Calu3 (cell line): ENCODE measurements around the gene TGFB3. TPM values are rescaled to one million over a fixed set of nuclear protein-coding genes. Genes with fewer than 3 reads are reported as not detected.
"Not testable (repeated sequence)": the region's sequence is repeated elsewhere in the genome, so short reads cannot be mapped to it uniquely, and the experiment has no call there.

Experiments
- BruUV-seq: library from RNA; stranded (reverse); fragments of 400-500 nt; replicated peaks from 2 replicates; lab custom pipeline; 2021; lab: Mats Ljungman, UMichigan
- CTCF ChIA-PET: fragments of 300-600 bp; sonication (Branson Sonifier 250); formaldehyde crosslinking; loops from one replicate; lab custom pipeline; 2022; ENCODE audit warnings: antibody characterized with exemption; lab: Charles Lee
- DNase-seq: peaks from one replicate; pipeline ENCODE4 v3.0.0; 2022
- H3K27ac Mint-ChIP-seq: one replicate; pipeline ENCODE4 v1.8.0; 2022; ENCODE audit warnings: mixed read lengths; ENCODE audit not compliant: unreplicated experiment
- H3K27me3 Mint-ChIP-seq: one replicate; pipeline ENCODE4 v1.8.0; 2022; ENCODE audit warnings: mixed read lengths; ENCODE audit not compliant: unreplicated experiment
- H3K36me3 Mint-ChIP-seq: one replicate; pipeline ENCODE4 v1.8.0; 2022; ENCODE audit warnings: mild to moderate bottlenecking, moderate library complexity, mixed read lengths; ENCODE audit not compliant: insufficient read depth, unreplicated experiment
- H3K4me1 Mint-ChIP-seq: one replicate; pipeline ENCODE4 v1.8.0; 2022; ENCODE audit warnings: mild to moderate bottlenecking, low read depth, mixed read lengths; ENCODE audit not compliant: unreplicated experiment
- H3K4me3 Mint-ChIP-seq: one replicate; pipeline ENCODE4 v1.8.0; 2022; ENCODE audit warnings: mild to moderate bottlenecking, low read depth, moderate library complexity, mixed read lengths; ENCODE audit not compliant: unreplicated experiment
- H3K9me3 Mint-ChIP-seq: one replicate; pipeline ENCODE4 v1.8.0; 2022; ENCODE audit warnings: low read depth, mixed read lengths; ENCODE audit not compliant: unreplicated experiment
- CTCF ChIP-seq: fragments of 200-600 bp; IDR thresholded peaks from one replicate; pipeline ENCODE4 v1.8.0; 2022; ENCODE audit warnings: antibody characterized with exemption; ENCODE audit not compliant: unreplicated experiment
- intact Hi-C: fragments of 100-400 bp; cut with micrococcal nuclease; formaldehyde crosslinking; loops from one replicate; pipeline ENCODE4 v1.10.0; 2022; ENCODE audit not compliant: unreplicated experiment
- total RNA-seq: library from RNA; stranded (reverse); gene quantifications from 2 replicates; pipeline ENCODE4 v1.2.3, GENCODE V29; 2022

Gene TGFB3
- total RNA-seq, 1 experiment from 2014 or later, result 2.2 TPM

DNA sequence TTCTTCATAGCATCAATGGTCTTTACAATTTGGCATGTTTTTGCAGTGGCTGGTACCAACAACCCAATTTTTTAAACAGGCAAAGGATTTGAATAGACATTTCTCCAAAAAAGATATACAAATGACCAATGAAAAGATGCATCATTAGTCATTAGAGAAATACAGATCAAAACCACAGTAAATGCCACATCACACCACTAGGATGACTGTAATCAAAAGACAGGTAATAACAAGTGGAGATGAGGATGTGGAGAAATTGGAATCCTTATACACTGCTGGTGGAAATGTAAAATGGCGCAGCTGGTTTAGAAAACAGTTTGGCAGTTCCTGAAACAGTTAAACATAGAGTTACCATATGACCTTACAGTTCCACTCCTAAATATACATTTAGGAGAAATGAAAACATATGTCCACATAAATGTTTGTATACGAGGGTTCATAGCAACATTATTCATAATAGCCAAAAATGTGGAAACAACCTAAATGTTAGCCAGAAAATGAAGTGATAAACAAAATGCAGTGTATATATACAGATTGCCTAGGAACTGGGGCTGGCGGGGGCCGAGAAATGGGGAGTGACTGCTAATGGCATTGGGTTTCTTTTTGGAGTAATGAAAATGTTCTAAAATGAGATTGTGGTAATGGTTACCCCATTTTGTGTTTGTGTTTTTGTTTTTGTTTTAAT is 55.2 kb downstream of the TGFB3 start:
- intact Hi-C loops, result no loop called here
- TF ChIP-seq CTCF, result no peak
- Mint-ChIP-seq H3K4me3 (no peak overlapping the region), H3K27ac (no peak overlapping the region), H3K27me3 (no peaks in the 10 kb centered on the region), H3K9me3 (no peaks in the 10 kb centered on the region), H3K4me1 (no peaks in the 10 kb centered on the region), H3K36me3 (no peaks in the 10 kb centered on the region)
- no peak for DNase-seq
- no TSS peak for BruUV-seq
- CTCF ChIA-PET, result no interaction called here

GRCh38 chr14:75925141-75925840 is 56.5 kb downstream of the TGFB3 start:
- DNase-seq, H3K9me3 Mint-ChIP-seq, H3K27ac Mint-ChIP-seq, H3K4me3 Mint-ChIP-seq, intact Hi-C loops, CTCF ChIA-PET, BruUV-seq, H3K4me1 Mint-ChIP-seq, H3K27me3 Mint-ChIP-seq, H3K36me3 Mint-ChIP-seq: not testable (repeated sequence)

DNA sequence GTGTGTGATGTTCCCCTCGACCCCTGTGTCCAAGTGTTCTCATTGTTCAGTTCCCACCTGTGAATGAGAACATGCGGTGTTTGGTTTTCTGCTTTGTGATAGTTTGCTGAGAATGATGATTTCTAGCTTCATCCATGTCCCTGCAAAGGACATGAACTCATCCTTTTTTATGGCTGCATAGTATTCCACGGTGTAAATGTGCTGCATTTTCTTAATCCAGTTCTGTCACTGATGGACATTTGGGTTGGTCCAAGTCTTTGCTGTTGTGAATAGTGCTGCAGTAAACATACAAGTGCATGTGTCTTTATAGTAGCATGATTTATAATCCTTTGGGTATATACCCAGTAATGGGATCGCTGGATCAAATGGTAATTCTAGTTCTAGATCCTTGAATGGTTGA is 61.4 kb downstream of the TGFB3 start:
- BruUV-seq, DNase-seq, H3K4me1 Mint-ChIP-seq, H3K27ac Mint-ChIP-seq, H3K4me3 Mint-ChIP-seq, H3K27me3 Mint-ChIP-seq, H3K36me3 Mint-ChIP-seq, CTCF ChIA-PET, H3K9me3 Mint-ChIP-seq, intact Hi-C loops: not testable (repeated sequence)

- intact Hi-C loops, result no loop called here
- no TSS peak for BruUV-seq
- CTCF ChIA-PET, result no interaction called here
Measured at GRCh38 chr14:75917946-75918335, 63.9 kb downstream of the TGFB3 start.

More at GRCh38 chr14:75917946-75918335, 63.9 kb downstream of the TGFB3 start:
- no peaks in the 10 kb centered on the region for H3K27me3 Mint-ChIP-seq
- no peaks in the 10 kb centered on the region for H3K36me3 Mint-ChIP-seq
- H3K9me3 Mint-ChIP-seq, result no peaks in the 10 kb centered on the region
- DNase-seq, result no peak
- TF ChIP-seq CTCF, result no peak
- no peak overlapping the region for H3K4me3 Mint-ChIP-seq
- no peak overlapping the region for H3K27ac Mint-ChIP-seq
- no peaks in the 10 kb centered on the region for H3K4me1 Mint-ChIP-seq
